MM.1S (cell line): ENCODE results near the gene PRXL2A.

ENCODE experiments used
- DNase-seq: peaks from one replicate; pipeline ENCODE4 v3.0.0-alpha.2; 2015
- H2AFZ ChIP-seq: fragments of 300-600 bp; sonication (generic); 2 replicates; pipeline ENCODE4 v1.6.0; 2016; ENCODE audit warnings: antibody characterized with exemption, low read length
- H3F3A ChIP-seq: fragments of 300-600 bp; sonication (generic); 2 replicates; pipeline ENCODE4 v1.6.1; 2016; ENCODE audit warnings: mild to moderate bottlenecking, antibody characterized with exemption, low read length, moderate library complexity, mixed read lengths; ENCODE audit not compliant: insufficient read depth
- H3K27ac ChIP-seq: fragments of 300-600 bp; sonication (generic); 2 replicates; pipeline ENCODE4 v1.5.1; 2016; ENCODE audit warnings: mild to moderate bottlenecking, low read length
- H3K27me3 ChIP-seq: fragments of 300-600 bp; sonication (generic); replicated peaks from 2 replicates; pipeline ENCODE4 v1.6.0; 2016; ENCODE audit warnings: low read length; ENCODE audit not compliant: insufficient read depth
- H3K36me3 ChIP-seq: fragments of 300-600 bp; sonication (generic); replicated peaks from 2 replicates; pipeline ENCODE4 v1.6.1; 2016; ENCODE audit warnings: mild to moderate bottlenecking, low read length, mixed read lengths; ENCODE audit not compliant: insufficient read depth
- H3K4me1 ChIP-seq: fragments of 300-600 bp; sonication (generic); 2 replicates; pipeline ENCODE4 v1.6.1; 2016; ENCODE audit warnings: low read length, mixed read lengths
- H3K4me2 ChIP-seq: fragments of 300-600 bp; sonication (generic); 2 replicates; pipeline ENCODE4 v1.6.0; 2016; ENCODE audit warnings: low read depth, low read length
- H3K4me3 ChIP-seq: fragments of 300-600 bp; sonication (generic); 2 replicates; pipeline ENCODE4 v1.5.1; 2016; ENCODE audit warnings: low read length, mixed read lengths
- H3K79me2 ChIP-seq: fragments of 300-600 bp; sonication (generic); 2 replicates; pipeline ENCODE4 v1.6.1; 2016; ENCODE audit warnings: mixed run types, low read length, mixed read lengths
- H3K9ac ChIP-seq: fragments of 300-600 bp; sonication (generic); 2 replicates; pipeline ENCODE4 v1.6.1; 2016; ENCODE audit warnings: low read length, mixed read lengths
- H3K9me2 ChIP-seq: fragments of 300-600 bp; sonication (generic); replicated peaks from 2 replicates; pipeline ENCODE4 v1.6.1; 2016; ENCODE audit warnings: mild to moderate bottlenecking, low read length, mixed read lengths; ENCODE audit not compliant: insufficient read depth
- H3K9me3 ChIP-seq: fragments of 300-600 bp; sonication (generic); replicated peaks from 2 replicates; pipeline ENCODE4 v1.6.1; 2016; ENCODE audit warnings: mild to moderate bottlenecking, low read length, mixed read lengths; ENCODE audit not compliant: insufficient read depth
- H4K20me1 ChIP-seq: fragments of 300-600 bp; sonication (generic); 2 replicates; pipeline ENCODE4 v1.6.1; 2016; ENCODE audit warnings: mild to moderate bottlenecking, low read length, moderate library complexity, mixed read lengths; ENCODE audit not compliant: insufficient read depth
- CTCF ChIP-seq: fragments of 300-600 bp; sonication (generic); IDR thresholded peaks from 2 replicates; pipeline ENCODE4 v1.5.1; 2016; ENCODE audit warnings: antibody characterized with exemption, low read length, mixed read lengths
- EZH2 ChIP-seq: fragments of 300-600 bp; sonication (generic); optimal IDR thresholded peaks from 2 replicates; pipeline ENCODE3; 2017; ENCODE audit warnings: low read depth, mild to moderate bottlenecking, antibody characterized with exemption, low read length, mixed read lengths
- EZH2phosphoT487 ChIP-seq: fragments of 300-600 bp; sonication (generic); IDR thresholded peaks from 2 replicates; pipeline ENCODE4 v1.6.1; 2018; ENCODE audit warnings: antibody characterized with exemption, low read length

The PRXL2A gene

GRCh38 chr10:80448209-80448942, 40.0 kb downstream of the PRXL2A start:
- no peak for TF ChIP-seq CTCF
- TF ChIP-seq EZH2 = no peak
- no peak for TF ChIP-seq EZH2phosphoT487
- no peaks in the 10 kb centered on the region for H4K20me1 ChIP-seq
- H3K9me3 ChIP-seq = no peaks in the 10 kb centered on the region
- peaks cover 5% of the 10 kb centered on the region for H3F3A ChIP-seq
- no peaks in the 10 kb centered on the region for H3K27me3 ChIP-seq
- H3K36me3 ChIP-seq = no peaks in the 10 kb centered on the region
- no peak overlapping the region for H2AFZ ChIP-seq
- no peak overlapping the region for H3K4me3 ChIP-seq
- no peak for DNase-seq
- H3K9me2 ChIP-seq = no peaks in the 10 kb centered on the region
- H3K9ac ChIP-seq = no peak overlapping the region
- H3K4me1 ChIP-seq = no peaks in the 10 kb centered on the region
- no peak overlapping the region for H3K27ac ChIP-seq
- H3K79me2 ChIP-seq = no peaks in the 10 kb centered on the region
- H3K4me2 ChIP-seq = no peak overlapping the region

- Histone ChIP-seq H3K4me1 (no peaks in the 10 kb centered on the region), H3K79me2 (no peaks in the 10 kb centered on the region), H3K36me3 (no peaks in the 10 kb centered on the region), H3K4me3 (no peak overlapping the region), H3K27ac (no peak overlapping the region), H2AFZ (no peak overlapping the region), H3K27me3 (no peaks in the 10 kb centered on the region), H3K4me2 (no peak overlapping the region), H3F3A (peaks cover 8% of the 10 kb centered on the region), H3K9me3 (no peaks in the 10 kb centered on the region), H3K9me2 (no peaks in the 10 kb centered on the region), H4K20me1 (no peaks in the 10 kb centered on the region), H3K9ac (no peak overlapping the region)
- no peak for TF ChIP-seq CTCF
- no peak for TF ChIP-seq EZH2phosphoT487
- TF ChIP-seq EZH2 = no peak
- DNase-seq = no peak
Measured at GRCh38 chr10:80449520-80449919, 41.2 kb downstream of the PRXL2A start.

GRCh38 chr10:80451132-80451531, 42.8 kb downstream of the PRXL2A start:
- Histone ChIP-seq H3K27me3 (no peaks in the 10 kb centered on the region), H2AFZ (no peak overlapping the region), H3K79me2 (peaks cover 10% of the 10 kb centered on the region), H3K9ac (no peak overlapping the region), H3K4me3 (no peak overlapping the region), H3K9me2 (no peaks in the 10 kb centered on the region), H3K36me3 (no peaks in the 10 kb centered on the region), H3K27ac (no peak overlapping the region), H3K4me2 (no peak overlapping the region), H3K4me1 (peaks cover 8% of the 10 kb centered on the region), H3K9me3 (no peaks in the 10 kb centered on the region), H3F3A (peaks cover 8% of the 10 kb centered on the region), H4K20me1 (no peaks in the 10 kb centered on the region)
- TF ChIP-seq CTCF = no peak
- TF ChIP-seq EZH2phosphoT487 = no peak
- no peak for TF ChIP-seq EZH2
- DNase-seq = no peak
